HEK293 (cell line): ENCODE data around the gene CCNYL1.
A peak's percentile ranks its signal among the peaks of the same experiment; 100 is the strongest.

Source experiments
- AEBP2 ChIP-seq: fragments of 450-650 bp; formaldehyde crosslinking; IDR thresholded peaks from 2 replicates; pipeline ENCODE4 v1.5.1; 2016; ENCODE audit warnings: missing biosample characterization, missing genetic modification characterization, borderline replicate concordance
- BCL6B ChIP-seq: fragments of 450-650 bp; formaldehyde crosslinking; IDR thresholded peaks from 2 replicates; pipeline ENCODE4 v1.5.1; 2017; ENCODE audit warnings: missing biosample characterization, missing genetic modification characterization
- FEZF1 ChIP-seq: fragments of 450-650 bp; formaldehyde crosslinking; IDR thresholded peaks from 2 replicates; pipeline ENCODE4 v1.5.1; 2016; ENCODE audit warnings: missing biosample characterization, missing genetic modification characterization
- GFI1B ChIP-seq: fragments of 450-650 bp; formaldehyde crosslinking; IDR thresholded peaks from 2 replicates; pipeline ENCODE4 v1.5.1; 2016; ENCODE audit warnings: missing biosample characterization, missing genetic modification characterization
- HIC1 ChIP-seq: fragments of 450-650 bp; formaldehyde crosslinking; IDR thresholded peaks from 2 replicates; pipeline ENCODE4 v1.5.1; 2016; ENCODE audit warnings: missing biosample characterization, missing genetic modification characterization
- HOXD13 ChIP-seq: sonication (generic); formaldehyde crosslinking; IDR thresholded peaks from 2 replicates; pipeline ENCODE4 v1.8.0; 2022; ENCODE audit warnings: missing genetic modification reagents, borderline replicate concordance
- KLF1 ChIP-seq: fragments of 450-650 bp; formaldehyde crosslinking; IDR thresholded peaks from 2 replicates; pipeline ENCODE4 v1.5.1; 2016; ENCODE audit warnings: missing biosample characterization, missing genetic modification characterization
- KLF16 ChIP-seq: fragments of 450-650 bp; formaldehyde crosslinking; IDR thresholded peaks from 2 replicates; pipeline ENCODE4 v1.5.1; 2017; ENCODE audit warnings: missing biosample characterization, missing genetic modification characterization
- KLF17 ChIP-seq: fragments of 450-650 bp; formaldehyde crosslinking; IDR thresholded peaks from 2 replicates; pipeline ENCODE4 v1.5.1; 2016; ENCODE audit warnings: missing biosample characterization, missing genetic modification characterization
- KLF8 ChIP-seq: fragments of 450-650 bp; formaldehyde crosslinking; IDR thresholded peaks from 2 replicates; pipeline ENCODE4 v1.5.1; 2016; ENCODE audit warnings: missing biosample characterization, missing genetic modification characterization
- REPIN1 ChIP-seq: fragments of 450-650 bp; formaldehyde crosslinking; IDR thresholded peaks from 2 replicates; pipeline ENCODE4 v1.5.1; 2017; ENCODE audit warnings: missing biosample characterization, missing genetic modification characterization, low read depth
- ZBTB8A ChIP-seq: fragments of 450-650 bp; formaldehyde crosslinking; IDR thresholded peaks from 2 replicates; pipeline ENCODE4 v1.5.1; 2016; ENCODE audit warnings: missing biosample characterization, missing genetic modification characterization
- ZFP69B ChIP-seq: fragments of 450-650 bp; formaldehyde crosslinking; IDR thresholded peaks from 2 replicates; pipeline ENCODE4 v1.5.1; 2016; ENCODE audit warnings: missing biosample characterization, missing genetic modification characterization
- ZNF18 ChIP-seq: fragments of 450-650 bp; formaldehyde crosslinking; IDR thresholded peaks from 2 replicates; pipeline ENCODE4 v1.5.1; 2016; ENCODE audit warnings: missing biosample characterization, missing genetic modification characterization
- ZNF202 ChIP-seq: fragments of 450-650 bp; formaldehyde crosslinking; IDR thresholded peaks from 2 replicates; pipeline ENCODE4 v1.5.1; 2016; ENCODE audit warnings: missing biosample characterization, missing genetic modification characterization, borderline replicate concordance
- ZNF335 ChIP-seq: fragments of 450-650 bp; formaldehyde crosslinking; conservative IDR thresholded peaks from 2 replicates; pipeline ENCODE4 v1.5.1; 2016; ENCODE audit warnings: missing biosample characterization, missing genetic modification characterization
- ZNF366 ChIP-seq: fragments of 450-650 bp; formaldehyde crosslinking; conservative IDR thresholded peaks from 2 replicates; pipeline ENCODE4 v1.5.1; 2016; ENCODE audit warnings: missing biosample characterization, missing genetic modification characterization
- ZNF416 ChIP-seq: fragments of 450-650 bp; formaldehyde crosslinking; IDR thresholded peaks from 2 replicates; pipeline ENCODE4 v1.5.1; 2016; ENCODE audit warnings: missing biosample characterization, missing genetic modification characterization
- ZNF529 ChIP-seq: fragments of 450-650 bp; formaldehyde crosslinking; IDR thresholded peaks from 2 replicates; pipeline ENCODE4 v1.5.1; 2017; ENCODE audit warnings: missing genetic modification characterization, missing biosample characterization; ENCODE audit not compliant: insufficient replicate concordance
- ZNF548 ChIP-seq: fragments of 450-650 bp; formaldehyde crosslinking; IDR thresholded peaks from 2 replicates; pipeline ENCODE4 v1.5.1; 2016; ENCODE audit warnings: missing biosample characterization, missing genetic modification characterization
- ZNF571 ChIP-seq: fragments of 450-650 bp; formaldehyde crosslinking; IDR thresholded peaks from 2 replicates; pipeline ENCODE4 v1.5.0; 2017; ENCODE audit warnings: missing biosample characterization, missing genetic modification characterization
- ZNF580 ChIP-seq: fragments of 450-650 bp; formaldehyde crosslinking; IDR thresholded peaks from 2 replicates; pipeline ENCODE4 v1.5.1; 2016; ENCODE audit warnings: missing biosample characterization, missing genetic modification characterization
- ZNF610 ChIP-seq: fragments of 450-650 bp; formaldehyde crosslinking; IDR thresholded peaks from 2 replicates; pipeline ENCODE4 v1.5.1; 2016; ENCODE audit warnings: missing biosample characterization, missing genetic modification characterization, borderline replicate concordance
- ZNF624 ChIP-seq: fragments of 450-650 bp; formaldehyde crosslinking; IDR thresholded peaks from 2 replicates; pipeline ENCODE4 v1.5.1; 2017; ENCODE audit warnings: missing biosample characterization, missing genetic modification characterization
- ZNF639 ChIP-seq: fragments of 450-650 bp; formaldehyde crosslinking; IDR thresholded peaks from 2 replicates; pipeline ENCODE4 v1.5.1; 2016; ENCODE audit warnings: missing biosample characterization, missing genetic modification characterization
- ZNF776 ChIP-seq: fragments of 450-650 bp; formaldehyde crosslinking; IDR thresholded peaks from 2 replicates; pipeline ENCODE4 v1.5.0; 2017; ENCODE audit warnings: missing biosample characterization, missing genetic modification characterization, borderline replicate concordance
- ZNF830 ChIP-seq: fragments of 450-650 bp; IDR thresholded peaks from 2 replicates; pipeline ENCODE4 v1.5.0; 2018; ENCODE audit warnings: missing biosample characterization, missing genetic modification characterization, low read depth, mild to moderate bottlenecking, moderate library complexity
- ZSCAN30 ChIP-seq: fragments of 450-650 bp; IDR thresholded peaks from 2 replicates; pipeline ENCODE4 v1.5.1; 2018; ENCODE audit warnings: missing biosample characterization, mild to moderate bottlenecking, missing genetic modification characterization, moderate library complexity
- ZSCAN4 ChIP-seq: fragments of 450-650 bp; formaldehyde crosslinking; IDR thresholded peaks from 2 replicates; pipeline ENCODE4 v1.5.1; 2017; ENCODE audit warnings: missing biosample characterization, missing genetic modification characterization

Gene CCNYL1

GRCh38 chr2:207683879-207684627, 27.4 kb upstream of the CCNYL1 start (continued):
- TF ChIP-seq ZNF639 (tag by site-specific recombination): peak; percentile 96
- TF ChIP-seq ZNF580 (tag by site-specific recombination): peak; percentile 85
- TF ChIP-seq FEZF1 (tag by site-specific recombination): peak; percentile 98
- TF ChIP-seq ZNF416 (tag by site-specific recombination): no peak
- peak; percentile 76 for TF ChIP-seq ZNF18 (tag by site-specific recombination)
- no peak for TF ChIP-seq REPIN1 (tag by site-specific recombination)
- TF ChIP-seq HOXD13 (CRISPR knock-in tag): peak; percentile 96
- no peak for TF ChIP-seq ZNF202 (tag by site-specific recombination)
- TF ChIP-seq KLF16 (tag by site-specific recombination): peak; percentile 66; the same call in 1 of the 2 replicates
- TF ChIP-seq ZBTB8A (tag by site-specific recombination): peak; percentile 44
- no peak for TF ChIP-seq ZNF624 (tag by site-specific recombination)
- TF ChIP-seq ZNF529: no peak
- TF ChIP-seq ZFP69B: 0 out of 2 replicates have a peak, but pooled peaks have one; percentile 20
- peak; percentile 90 for TF ChIP-seq GFI1B (tag by site-specific recombination)
- no peak for TF ChIP-seq KLF17
- TF ChIP-seq ZNF830 (tag by site-specific recombination): no peak
- 0 out of 2 replicates have a peak, but pooled peaks have one; percentile 45 for TF ChIP-seq HIC1 (tag by site-specific recombination)
- no peak for TF ChIP-seq ZNF548 (tag by site-specific recombination)
- TF ChIP-seq KLF1 (tag by site-specific recombination): 0 out of 2 replicates have a peak, but pooled peaks have one; percentile 25
- no peak for TF ChIP-seq ZNF571 (tag by site-specific recombination)
- no peak for TF ChIP-seq ZNF610 (tag by site-specific recombination)
- peak; percentile 82 for TF ChIP-seq BCL6B
- peak; percentile 100 for TF ChIP-seq ZNF366
- TF ChIP-seq ZNF335 (tag by site-specific recombination): no peak
- TF ChIP-seq ZSCAN4 (tag by site-specific recombination): peak; percentile 63
- 0 out of 2 replicates have a peak, but pooled peaks have one; percentile 37 for TF ChIP-seq AEBP2 (tag by site-specific recombination)
- TF ChIP-seq ZNF776: no peak
- peak; percentile 94 for TF ChIP-seq KLF8
- no peak for TF ChIP-seq ZSCAN30 (tag by site-specific recombination)
